Trophoblast cell (in vitro differentiated cells and primary cell): ENCODE measurements around the gene ULBP1.
"Not testable (repeated sequence)": the region's sequence is repeated elsewhere in the genome, so short reads cannot be mapped to it uniquely, and the experiment has no call there.

Source experiments
- DNase-seq, 2 donors: peaks; one replicate each; pipeline ENCODE4 v3.0.0-alpha.2; 2016
- H2AFZ ChIP-seq: 2 replicates; pipeline ENCODE4 v1.6.1; 2013; ENCODE audit warnings: low read length, moderate library complexity, mild to moderate bottlenecking; ENCODE audit not compliant: insufficient read depth, poor library complexity
- H2AK5ac ChIP-seq: 2 replicates; pipeline ENCODE4 v1.6.1; 2013; ENCODE audit warnings: mild to moderate bottlenecking, low read length
- H2BK120ac ChIP-seq: 2 replicates; pipeline ENCODE4 v1.6.1; 2013; ENCODE audit warnings: low read length, mild to moderate bottlenecking, moderate library complexity; ENCODE audit not compliant: insufficient read depth, poor library complexity
- H2BK12ac ChIP-seq: 2 replicates; pipeline ENCODE4 v1.6.1; 2013; ENCODE audit warnings: mild to moderate bottlenecking, low read length, moderate library complexity
- H2BK5ac ChIP-seq: 2 replicates; pipeline ENCODE4 v1.6.1; 2013; ENCODE audit warnings: low read length, low read depth, moderate library complexity, mild to moderate bottlenecking; ENCODE audit not compliant: poor library complexity
- H3K14ac ChIP-seq: 2 replicates; pipeline ENCODE4 v1.6.1; 2013; ENCODE audit warnings: mild to moderate bottlenecking, low read length
- H3K18ac ChIP-seq: 2 replicates; pipeline ENCODE4 v1.6.1; 2013; ENCODE audit warnings: mild to moderate bottlenecking, low read length
- H3K23ac ChIP-seq: 2 replicates; pipeline ENCODE4 v1.6.1; 2013; ENCODE audit warnings: low read length
- H3K27ac ChIP-seq: 2 replicates; pipeline ENCODE4 v1.5.1; 2013; ENCODE audit warnings: low read depth, mild to moderate bottlenecking, inconsistent platforms, low read length, moderate library complexity
- H3K27me3 ChIP-seq: 2 replicates; pipeline ENCODE4 v1.6.1; 2013; ENCODE audit warnings: inconsistent platforms, mild to moderate bottlenecking, low read length, moderate library complexity; ENCODE audit not compliant: insufficient read depth
- H3K36me3 ChIP-seq, 2 experiments: 1 replicate in 1 of 2; 2 replicates in 1 of 2; pipeline ENCODE4 v1.6.1; 2013; ENCODE audit warnings: low read length in 2 of 2, mild to moderate bottlenecking in 2 of 2, moderate library complexity in 1 of 2; ENCODE audit not compliant: insufficient read depth in 2 of 2, control insufficient read depth in 1 of 2
- H3K4ac ChIP-seq: 2 replicates; pipeline ENCODE4 v1.6.1; 2013; ENCODE audit warnings: low read depth, mild to moderate bottlenecking, low read length, moderate library complexity
- H3K4me1 ChIP-seq, 2 experiments: 1 replicate in 1 of 2; 2 replicates in 1 of 2; pipeline ENCODE4 v1.6.1; 2013; ENCODE audit warnings: low read length in 2 of 2, mild to moderate bottlenecking in 2 of 2, moderate library complexity in 1 of 2; ENCODE audit not compliant: insufficient read depth in 2 of 2, control insufficient read depth in 1 of 2
- H3K4me2 ChIP-seq: 2 replicates; pipeline ENCODE4 v1.6.1; 2013; ENCODE audit warnings: inconsistent platforms, mild to moderate bottlenecking, low read length, moderate library complexity
- H3K4me3 ChIP-seq: 2 replicates; pipeline ENCODE4 v1.5.1; 2013; ENCODE audit warnings: mild to moderate bottlenecking, low read depth, low read length, inconsistent platforms
- H3K79me1 ChIP-seq: one replicate; pipeline ENCODE4 v1.6.1; 2013; ENCODE audit warnings: low read length
- H3K79me2 ChIP-seq: 2 replicates; pipeline ENCODE4 v1.6.1; 2013; ENCODE audit warnings: low read length, mild to moderate bottlenecking; ENCODE audit not compliant: control insufficient read depth, insufficient read depth, poor library complexity
- H3K9ac ChIP-seq: 2 replicates; pipeline ENCODE4 v1.6.1; 2013; ENCODE audit warnings: mild to moderate bottlenecking, low read length
- H3K9me3 ChIP-seq: 2 replicates; pipeline ENCODE4 v1.6.1; 2013; ENCODE audit warnings: low read depth, mild to moderate bottlenecking, control low read depth, inconsistent platforms, low read length; ENCODE audit not compliant: insufficient read depth
- H4K12ac ChIP-seq: 2 replicates; pipeline ENCODE4 v1.6.1; 2013; ENCODE audit warnings: low read depth, mild to moderate bottlenecking, low read length, moderate library complexity
- H4K8ac ChIP-seq: 2 replicates; pipeline ENCODE4 v1.6.1; 2013; ENCODE audit warnings: low read depth, mild to moderate bottlenecking, low read length, moderate library complexity
- H4K91ac ChIP-seq: one replicate; pipeline ENCODE4 v1.6.1; 2013; ENCODE audit warnings: low read depth, mild to moderate bottlenecking, low read length, moderate library complexity
- WGBS: extraction: QIAGEN DNeasy Blood & Tissue Kit; methylation state at CpG from one replicate; pipeline ENCODE4 v1.1.7; 2013; ENCODE audit warnings: missing lambda C conversion rate; ENCODE audit not compliant: insufficient read length, insufficient coverage; ENCODE audit errors: extremely low coverage; 5-methylcytosine and 5-hydroxymethylcytosine counted together

The ULBP1 gene

DNA sequence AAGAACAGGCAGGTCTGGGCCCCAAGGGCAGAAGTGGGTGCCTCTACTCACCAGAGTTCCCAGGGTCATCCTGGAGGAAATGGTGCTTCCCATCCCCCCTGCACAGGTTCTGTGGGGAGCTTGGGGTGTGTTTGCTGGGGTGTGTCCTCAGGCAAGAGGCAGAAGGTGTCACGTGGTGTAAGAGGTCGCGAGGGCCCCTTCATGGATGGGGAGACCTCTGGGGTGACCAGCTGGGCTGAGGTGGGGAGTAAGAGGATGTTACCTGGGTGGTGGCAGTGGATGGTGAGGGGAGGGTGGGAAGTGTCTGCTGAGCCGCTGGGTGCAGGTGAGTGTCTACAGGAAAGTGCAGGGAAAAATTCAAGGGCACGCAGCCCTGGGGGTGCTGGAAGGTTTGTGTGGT, 41.7 kb upstream of the ULBP1 start:
- H3K23ac ChIP-seq: not testable (repeated sequence)
- no CpG with 5 or more reads among the region's 5 CpGs for whole genome bisulfite sequencing

DNA sequence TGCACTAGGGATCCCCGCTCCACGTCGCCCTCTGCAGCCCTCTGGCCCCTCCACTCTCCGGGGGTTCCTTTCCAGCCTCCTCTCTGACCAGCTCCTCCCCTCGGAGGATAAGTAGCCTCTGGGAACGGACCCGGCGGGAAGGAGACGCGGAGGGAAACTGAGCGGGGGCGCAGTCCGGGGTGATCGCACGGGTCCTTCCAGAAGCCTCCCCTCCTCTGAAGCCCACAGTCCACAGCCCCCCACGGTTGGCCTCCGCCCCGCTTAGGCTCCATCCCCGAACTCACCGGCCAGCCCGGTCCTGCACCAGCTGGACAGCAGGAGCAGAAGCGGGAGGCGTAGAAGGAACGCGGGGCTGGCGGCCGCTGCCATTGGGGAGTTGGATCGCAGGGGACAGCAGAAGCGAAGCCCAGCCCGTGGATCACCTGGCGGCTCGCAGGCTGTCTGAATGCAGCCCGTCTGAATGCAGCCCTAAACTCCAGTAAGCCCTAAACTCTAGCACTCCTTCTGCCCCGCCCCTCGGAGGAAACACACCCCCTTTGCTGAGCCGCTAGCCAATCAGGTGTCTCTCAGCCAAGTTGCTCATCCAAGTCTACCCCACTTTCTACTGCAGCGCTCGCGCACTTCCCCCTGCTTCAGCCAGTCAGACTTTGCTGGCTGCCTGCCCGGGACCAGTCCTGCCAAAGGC, 41.0 kb upstream of the ULBP1 start, which contains the start of gene RAET1G:
RAET1G (minus strand) TSS at position 480 of the 685 bp plus-strand sequence; CDS start at position 369, 111 bp downstream.
- peaks cover 27% of the 10 kb centered on the region for H3K9me3 ChIP-seq
- H4K91ac ChIP-seq: no peak within 1 kb of the TSS
- H2AFZ ChIP-seq: no peak within 1 kb of the TSS
- no peaks in the 10 kb centered on the region for H3K36me3 ChIP-seq
- H2BK5ac ChIP-seq: no peak within 1 kb of the TSS
- peak within 1 kb of the TSS; percentile 57 for H3K4me2 ChIP-seq
- no peak within 1 kb of the TSS for H2BK12ac ChIP-seq
- H3K4ac ChIP-seq: no peak within 1 kb of the TSS
- peak within 1 kb of the TSS; percentile 63 for H3K4me3 ChIP-seq
- H4K8ac ChIP-seq: no peak within 1 kb of the TSS
- no peak within 1 kb of the TSS for H3K9ac ChIP-seq
- peaks cover 46% of the 10 kb centered on the region for H3K27me3 ChIP-seq
- H3K18ac ChIP-seq: no peak within 1 kb of the TSS
- H3K79me1 ChIP-seq: no peaks in the 10 kb centered on the region
- H3K4me1 ChIP-seq: peaks cover 0 to 12% of the 10 kb centered on the region in 2 experiments
- H4K12ac ChIP-seq: no peak within 1 kb of the TSS
- WGBS: no CpG with 5 or more reads among the region's 40 CpGs
- DNase-seq: peak; percentile 67 to 77
- no peak within 1 kb of the TSS for H3K14ac ChIP-seq
- peaks cover 4% of the 10 kb centered on the region for H3K79me2 ChIP-seq
- H2AK5ac ChIP-seq: no peak within 1 kb of the TSS
- H3K27ac ChIP-seq: no peak within 1 kb of the TSS
- no peak within 1 kb of the TSS for H3K23ac ChIP-seq
- H2BK120ac ChIP-seq: no peak within 1 kb of the TSS

More for the DNA sequence above, 41.7 kb upstream of the ULBP1 start:
- H3K4me3 ChIP-seq, H3K4ac ChIP-seq, H3K9ac ChIP-seq, H2AFZ ChIP-seq, H4K8ac ChIP-seq, H2BK12ac ChIP-seq, H3K79me2 ChIP-seq, H4K12ac ChIP-seq, H3K27ac ChIP-seq, H3K4me2 ChIP-seq, H3K18ac ChIP-seq, H2BK120ac ChIP-seq, H3K14ac ChIP-seq, H4K91ac ChIP-seq, H3K79me1 ChIP-seq, H2BK5ac ChIP-seq, H2AK5ac ChIP-seq, H3K36me3 ChIP-seq, DNase-seq: not testable (repeated sequence)
- Histone ChIP-seq H3K4me1 (peaks cover 0 to 12% of the 10 kb centered on the region in 2 experiments), H3K27me3 (peaks cover 46% of the 10 kb centered on the region), H3K9me3 (peaks cover 27% of the 10 kb centered on the region)

DNA sequence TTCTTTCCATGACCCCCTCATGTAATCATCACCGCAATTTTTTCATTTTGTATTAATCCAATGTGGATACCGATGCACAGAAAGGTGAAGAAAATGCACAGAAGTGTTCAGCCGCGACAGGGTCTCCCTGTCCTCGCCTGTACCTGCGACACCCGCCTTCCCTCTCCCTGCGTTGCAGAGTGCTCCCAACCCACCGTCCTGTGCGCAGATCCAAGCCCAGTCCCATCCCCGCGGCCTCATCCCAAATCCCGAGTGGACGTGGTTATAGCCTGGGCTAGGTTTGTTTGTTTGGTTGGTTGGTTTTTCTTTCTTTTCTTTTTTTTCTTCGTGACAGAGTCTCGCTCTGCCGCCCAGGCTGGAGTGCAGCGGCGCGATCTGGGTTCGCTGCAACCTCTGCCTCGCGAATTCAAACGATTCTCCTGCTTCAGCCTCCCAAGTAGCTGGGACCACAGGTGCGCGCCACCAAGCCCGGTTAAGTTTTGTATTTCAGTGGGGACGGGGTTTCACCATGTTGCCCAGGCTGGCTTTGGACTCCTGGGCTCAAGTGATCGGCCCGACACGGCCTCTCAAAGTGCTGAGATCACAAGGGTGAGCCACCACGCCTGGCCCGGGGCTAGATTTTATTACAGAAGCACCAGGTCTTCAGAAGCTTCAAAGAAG, 40.3 kb upstream of the ULBP1 start:
- WGBS: 100% methylated on average over 3 of the region's 33 CpGs
- no peak overlapping the region for H3K4ac ChIP-seq

DNA sequence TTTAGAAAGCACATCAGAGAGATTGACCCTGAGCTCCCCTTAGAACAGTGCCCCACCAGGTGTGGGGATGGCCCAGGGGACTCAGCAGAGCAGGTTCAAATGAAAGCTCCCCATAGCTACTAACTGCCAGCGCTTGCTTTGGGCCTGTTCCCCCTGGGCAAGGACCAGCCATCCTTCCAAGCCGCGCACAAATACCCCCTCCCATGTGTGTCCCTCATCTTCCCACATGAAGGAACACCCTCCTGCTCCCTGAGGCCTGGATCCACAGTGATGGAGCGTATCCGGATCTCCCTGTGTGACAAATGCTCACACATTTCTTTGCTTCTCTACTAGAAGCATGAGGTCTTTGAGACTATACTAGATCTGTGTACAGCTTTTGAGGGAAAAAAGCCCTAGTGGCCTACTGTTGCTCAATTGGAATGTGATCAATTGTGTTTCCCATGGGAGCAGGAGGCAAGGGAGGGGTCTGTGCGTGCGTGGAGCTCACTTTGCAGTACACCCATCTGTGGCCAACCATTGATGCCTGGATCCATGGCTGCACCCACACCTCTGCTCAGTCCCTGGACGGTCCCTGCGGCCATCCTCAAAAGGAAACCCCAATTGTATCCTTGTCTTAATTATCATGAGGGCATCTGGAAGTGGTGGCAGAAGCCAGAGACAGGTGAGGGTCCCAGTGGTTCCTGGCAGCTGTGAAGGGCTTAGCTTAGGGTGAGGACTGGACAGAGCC, 39.4 kb upstream of the ULBP1 start:
- no peak overlapping the region for H2AK5ac ChIP-seq
- DNase-seq: no peak
- no peak overlapping the region for H3K9ac ChIP-seq
- H2BK120ac ChIP-seq: no peak overlapping the region
- no peaks in the 10 kb centered on the region for H3K79me1 ChIP-seq
- H3K4me3 ChIP-seq: no peak overlapping the region
- no peak overlapping the region for H4K12ac ChIP-seq
- H4K91ac ChIP-seq: no peak overlapping the region
- peaks cover 4% of the 10 kb centered on the region for H3K79me2 ChIP-seq
- H2BK5ac ChIP-seq: no peak overlapping the region
- H4K8ac ChIP-seq: no peak overlapping the region
- H3K27me3 ChIP-seq: peaks cover 43% of the 10 kb centered on the region
- no peak overlapping the region for H3K4ac ChIP-seq
- WGBS: no CpG with 5 or more reads among the region's 9 CpGs
- H3K4me1 ChIP-seq: peaks cover 0 to 12% of the 10 kb centered on the region in 2 experiments
- H2AFZ ChIP-seq: no peak overlapping the region
- no peak overlapping the region for H3K4me2 ChIP-seq
- H3K23ac ChIP-seq: no peak overlapping the region
- H2BK12ac ChIP-seq: no peak overlapping the region
- H3K27ac ChIP-seq: no peak overlapping the region
- H3K9me3 ChIP-seq: peaks cover 22% of the 10 kb centered on the region
- H3K36me3 ChIP-seq: no peaks in the 10 kb centered on the region
- H3K14ac ChIP-seq: no peak overlapping the region
- no peak overlapping the region for H3K18ac ChIP-seq

More for the DNA sequence above, 40.3 kb upstream of the ULBP1 start:
- H3K18ac ChIP-seq: no peak overlapping the region
- no peak overlapping the region for H2AK5ac ChIP-seq
- no peak overlapping the region for H3K14ac ChIP-seq
- peaks cover 24% of the 10 kb centered on the region for H3K9me3 ChIP-seq
- H4K12ac ChIP-seq: no peak overlapping the region
- no peak overlapping the region for H3K27ac ChIP-seq
- no peak overlapping the region for H2BK5ac ChIP-seq
- H2BK120ac ChIP-seq: no peak overlapping the region
- no peak overlapping the region for H3K23ac ChIP-seq
- no peaks in the 10 kb centered on the region for H3K36me3 ChIP-seq
- H3K4me2 ChIP-seq: peak overlapping the region; percentile 57
- no peak overlapping the region for H4K8ac ChIP-seq
- no peaks in the 10 kb centered on the region for H3K79me1 ChIP-seq
- peaks cover 0 to 12% of the 10 kb centered on the region in 2 experiments for H3K4me1 ChIP-seq
- peaks cover 45% of the 10 kb centered on the region for H3K27me3 ChIP-seq
- no peak overlapping the region for H2AFZ ChIP-seq
- peak overlapping the region; percentile 31 for H3K4me3 ChIP-seq
- H4K91ac ChIP-seq: no peak overlapping the region
- no peak overlapping the region for H2BK12ac ChIP-seq
- H3K9ac ChIP-seq: no peak overlapping the region
- peaks cover 4% of the 10 kb centered on the region for H3K79me2 ChIP-seq
- DNase-seq: peak in 1 of 2 donors; percentile 10
